PC-9 (cell line): Measurements from ENCODE around the gene STK39.

Experiments used
- CTCF ChIP-seq: fragments of 200-600 bp; sonication (generic); conservative IDR thresholded peaks from 2 replicates; pipeline ENCODE4 v1.6.1; 2017; ENCODE audit warnings: mixed run types, antibody characterized with exemption, mild to moderate bottlenecking, moderate library complexity
- EZH2 ChIP-seq: fragments of 200-600 bp; sonication (generic); IDR thresholded peaks from 2 replicates; pipeline ENCODE4 v1.8.0; 2017; ENCODE audit warnings: antibody characterized with exemption, low read depth

GRCh38 chr2:168172071-168172470 lies 75.3 kb downstream of the STK39 start:
- TF ChIP-seq CTCF = no peak
- no peak for TF ChIP-seq EZH2
